K562 (cell line): Measurements from ENCODE around the gene CST6. TPM values are rescaled to one million over a fixed set of nuclear protein-coding genes. Genes with fewer than 3 reads are reported as not detected.

ENCODE experiments used
- BRD4 ChIP-seq: fragments of 200-600 bp; sonication (generic); IDR thresholded peaks from 2 replicates; pipeline ENCODE4 v1.6.1; 2017; ENCODE audit warnings: inconsistent platforms
- CBX2 ChIP-seq: fragments of 200-600 bp; sonication (generic); IDR thresholded peaks from one replicate; pipeline ENCODE4 v1.6.1; 2012; ENCODE audit warnings: mild to moderate bottlenecking, low read length, inconsistent platforms; ENCODE audit not compliant: insufficient read depth, poor library complexity, severe bottlenecking
- CHD2 ChIP-seq: IDR thresholded peaks from 2 replicates; pipeline ENCODE4 v1.6.1; 2011; ENCODE audit warnings: low read depth, low read length
- CREM ChIP-seq: IDR thresholded peaks from 2 replicates; pipeline ENCODE4 v1.6.1; 2014; ENCODE audit warnings: antibody characterized with exemption, low read depth
- CSDE1 ChIP-seq, 2 experiments: fragments of 450-650 bp; IDR thresholded peaks; 2 replicates each; pipeline ENCODE4 v1.6.1; 2016; ENCODE audit warnings: mild to moderate bottlenecking in 1 of 2
- ETV6 ChIP-seq, 3 experiments: fragments of 150-350 bp in 1 of 3; sonication (generic) in 1 of 3; formaldehyde crosslinking in 1 of 3; IDR thresholded peaks; 2 replicates each; pipeline versions ENCODE4 v1.6.1 to v1.8.0; 2014 to 2022; ENCODE audit warnings: borderline replicate concordance in 2 of 3, low read depth in 2 of 3, antibody characterized with exemption in 1 of 3, low read length in 1 of 3, mild to moderate bottlenecking in 1 of 3, missing genetic modification reagents in 1 of 3
- FOXK2 ChIP-seq, 2 experiments: fragments of 450-650 bp; IDR thresholded peaks in 1 of 2; conservative IDR thresholded peaks in 1 of 2; 2 replicates each; pipeline ENCODE4 v1.6.1; 2016; ENCODE audit warnings: low read depth in 2 of 2, mild to moderate bottlenecking in 1 of 2
- FOXM1 ChIP-seq, 2 experiments: fragments of 450-650 bp in 1 of 2; sonication (generic) in 1 of 2; formaldehyde crosslinking in 1 of 2; IDR thresholded peaks; 2 replicates each; pipeline versions ENCODE4 v1.6.1 to v1.9.0; 2017 to 2022; ENCODE audit warnings: low read depth in 2 of 2, mild to moderate bottlenecking in 2 of 2, missing genetic modification reagents in 1 of 2, moderate library complexity in 1 of 2
- GABPA ChIP-seq: fragments of 200-800 bp; sonication (Bioruptor generic); conservative IDR thresholded peaks from 2 replicates; pipeline ENCODE4 v1.6.1; 2016; ENCODE audit warnings: low read depth, missing genetic modification characterization, missing compliant biosample characterization
- HDAC2 ChIP-seq: fragments of 450-650 bp; IDR thresholded peaks from 2 replicates; pipeline ENCODE4 v1.6.1; 2016; ENCODE audit warnings: mild to moderate bottlenecking
- ILK ChIP-seq: fragments of 450-650 bp; IDR thresholded peaks from 2 replicates; pipeline ENCODE4 v1.6.1; 2016; ENCODE audit warnings: missing genetic modification characterization, low read depth, mild to moderate bottlenecking, missing compliant biosample characterization, moderate library complexity, borderline replicate concordance
- KDM4B ChIP-seq, 2 experiments: fragments of 450-650 bp in 1 of 2; sonication (generic) in 1 of 2; IDR thresholded peaks; 2 replicates each; pipeline ENCODE4 v1.6.1; 2016 to 2017; ENCODE audit warnings: borderline replicate concordance in 2 of 2, antibody characterized with exemption in 1 of 2, low read depth in 1 of 2, mild to moderate bottlenecking in 1 of 2
- L3MBTL2 ChIP-seq: fragments of 450-650 bp; IDR thresholded peaks from 2 replicates; pipeline ENCODE4 v1.6.1; 2016; ENCODE audit warnings: mild to moderate bottlenecking, moderate library complexity
- NR1H2 ChIP-seq: sonication (generic); formaldehyde crosslinking; IDR thresholded peaks from 2 replicates; pipeline ENCODE4 v1.4.0; 2020; ENCODE audit warnings: mild to moderate bottlenecking, missing genetic modification reagents
- PATZ1 ChIP-seq: fragments of 250-450 bp; sonication (Bioruptor Pico); IDR thresholded peaks from 2 replicates; pipeline ENCODE4 v1.5.0; 2020; ENCODE audit warnings: mild to moderate bottlenecking, borderline replicate concordance
- POLR2AphosphoS5 ChIP-seq: IDR thresholded peaks from 2 replicates; pipeline ENCODE4 v1.6.1; 2011; ENCODE audit warnings: mild to moderate bottlenecking, low read depth, low read length, moderate library complexity; ENCODE audit not compliant: control insufficient read depth, insufficient read depth
- POLR2B ChIP-seq: fragments of 450-650 bp; IDR thresholded peaks from 2 replicates; pipeline ENCODE4 v1.6.1; 2018; ENCODE audit warnings: low read depth; ENCODE audit not compliant: partially characterized antibody
- RB1 ChIP-seq: fragments of 450-650 bp; IDR thresholded peaks from 2 replicates; pipeline ENCODE4 v1.6.1; 2017; ENCODE audit warnings: low read depth, mild to moderate bottlenecking
- RCOR1 ChIP-seq, 2 experiments: IDR thresholded peaks; 2 replicates each; pipeline ENCODE4 v1.6.1; 2012; ENCODE audit warnings: low read depth in 2 of 2, low read length in 2 of 2, borderline replicate concordance in 1 of 2, improper control_type of control experiment in 1 of 2
- TAF1 ChIP-seq: IDR thresholded peaks from 2 replicates; pipeline ENCODE4 v1.6.1; 2011; ENCODE audit warnings: mild to moderate bottlenecking, low read length, moderate library complexity; ENCODE audit not compliant: insufficient read depth, control insufficient read depth, severe bottlenecking; ENCODE audit errors: extremely low read depth
- XRCC3 ChIP-seq: fragments of 450-650 bp; IDR thresholded peaks from 2 replicates; pipeline ENCODE4 v1.6.1; 2017; ENCODE audit warnings: mild to moderate bottlenecking, moderate library complexity
- ZBTB12 ChIP-seq: fragments of 250-450 bp; sonication (Bioruptor Pico); IDR thresholded peaks from 2 replicates; pipeline ENCODE4 v1.4.0; 2020
- ZNF589 ChIP-seq: fragments of 200-800 bp; sonication (Bioruptor generic); IDR thresholded peaks from 2 replicates; pipeline ENCODE4 v1.6.1; 2016; ENCODE audit warnings: low read depth, missing genetic modification characterization, missing compliant biosample characterization
- polyA plus RNA-seq, 8 experiments: library from polyadenylated mRNA; depleted of rRNA in 4 of 8; stranded (reverse) in 5 of 8; unstranded in 3 of 8; fragments of >200 nt; fragmentation: Nextera tagmentation in 2 of 8; fragmentation: Illumina TruSeq in 1 of 8; extraction: Ambion mirVana in 2 of 8; extraction: Trizol in 1 of 8; gene quantifications; 2 replicates each; pipeline versions ENCODE4 v1.2.1 to v1.2.3, GENCODE V29; 2011 to 2014; ENCODE audit warnings: inconsistent platforms in 1 of 8, missing spikeins in 1 of 8
- total RNA-seq, 7 experiments: library from RNA; depleted of rRNA in 6 of 7; stranded (reverse); fragments of >200 nt in 6 of 7; fragmentation: Illumina TruSeq in 2 of 7; extraction: Trizol in 2 of 7; gene quantifications; 2 replicates each; pipeline versions ENCODE4 v1.2.1 to v1.2.3, GENCODE V29; 2011 to 2021; ENCODE audit warnings: low replicate concordance in 1 of 7

CST6 gene
- total and polyA plus RNA-seq, 9 of the 15 experiments (the other 6 are each of a cell fraction or from before 2014, with no cell fraction given): not detected

- TF ChIP-seq TAF1: peak; percentile 91
- peak; percentile 97 for TF ChIP-seq CREM
- peak in 1 of 2 experiments; percentile 86; a peak in 1 of 4 replicates for TF ChIP-seq KDM4B (IDR thresholded peaks at IDR 0.05; ENCODE audit: borderline replicate concordance in 2 of 2, low read depth in 1 of 2)
- peak; percentile 10 to 65; a peak in 2 of 4 replicates for TF ChIP-seq ETV6 (IDR thresholded peaks at IDR 0.05; ENCODE audit: borderline replicate concordance in 1 of 2, low read depth in 2 of 2, low read length in 1 of 2)
- TF ChIP-seq ETV6 (CRISPR knock-in tag; IDR thresholded peaks at IDR 0.05; ENCODE audit: borderline replicate concordance): no peak
- peak; percentile 69; the same call in 1 of the 2 replicates for TF ChIP-seq BRD4
- TF ChIP-seq RCOR1 (IDR thresholded peaks at IDR 0.05; ENCODE audit: borderline replicate concordance in 1 of 2, low read depth in 2 of 2, low read length in 2 of 2): peak in 1 of 2 experiments; percentile 35; a peak in 1 of 4 replicates
- peak; percentile 69; the same call in 1 of the 2 replicates for TF ChIP-seq RB1
- TF ChIP-seq XRCC3: no peak
- peak; percentile 78 for TF ChIP-seq ZBTB12
- no peak for TF ChIP-seq CBX2
- no peak for TF ChIP-seq NR1H2 (CRISPR knock-in tag)
- TF ChIP-seq ILK: no peak
- no peak for TF ChIP-seq ZNF589 (CRISPR knock-in tag)
- peak; percentile 36; the same call in 1 of the 2 replicates for TF ChIP-seq CHD2
- TF ChIP-seq HDAC2: peak; percentile 47; the same call in 1 of the 2 replicates
- no peak for TF ChIP-seq CSDE1 (IDR thresholded peaks at IDR 0.05)
- peak; percentile 87 for TF ChIP-seq POLR2B
- TF ChIP-seq GABPA (tag): peak; percentile 98
- peak; percentile 54 to 59; a peak in 2 of 4 replicates for TF ChIP-seq FOXK2 (conservative IDR thresholded peaks at IDR 0.05 in 1 of 2, IDR thresholded peaks at IDR 0.05 in 1 of 2; ENCODE audit: low read depth in 2 of 2)
- TF ChIP-seq POLR2AphosphoS5: peak; percentile 66
- no peak for TF ChIP-seq PATZ1 (CRISPR knock-in tag)
- no peak for TF ChIP-seq FOXM1 (IDR thresholded peaks at IDR 0.05; ENCODE audit: low read depth)
- peak; percentile 93 for TF ChIP-seq FOXM1 (CRISPR knock-in tag; IDR thresholded peaks at IDR 0.05; ENCODE audit: low read depth)
- TF ChIP-seq L3MBTL2: peak; percentile 66
Measured at GRCh38 chr11:66051766-66052663, 40.2 kb downstream of the CST6 start, which contains the start of gene SF3B2 (continued).
